Fibroblast of lung (primary cell): ENCODE results near the gene HIC2.
"Not testable (repeated sequence)": the region's sequence is repeated elsewhere in the genome, so short reads cannot be mapped to it uniquely, and the experiment has no call there.

Experiments used
- EZH2 ChIP-seq: IDR thresholded peaks from 2 replicates; pipeline ENCODE4 v1.5.1; 2012; ENCODE audit warnings: low read length, control low read depth, mild to moderate bottlenecking; ENCODE audit errors: missing control alignments
- TF ChIP-seq, protein P1 (sequence below), 2 donors: IDR thresholded peaks in 1 of 2; conservative IDR thresholded peaks in 1 of 2; 1 replicate in 1 of 2; 2 replicates in 1 of 2; pipeline ENCODE4 v1.5.1; 2011 to 2012; ENCODE audit warnings: low read length in 2 of 2, control low read depth in 1 of 2, inconsistent platforms in 1 of 2, low read depth in 1 of 2, mild to moderate bottlenecking in 1 of 2

DNA sequence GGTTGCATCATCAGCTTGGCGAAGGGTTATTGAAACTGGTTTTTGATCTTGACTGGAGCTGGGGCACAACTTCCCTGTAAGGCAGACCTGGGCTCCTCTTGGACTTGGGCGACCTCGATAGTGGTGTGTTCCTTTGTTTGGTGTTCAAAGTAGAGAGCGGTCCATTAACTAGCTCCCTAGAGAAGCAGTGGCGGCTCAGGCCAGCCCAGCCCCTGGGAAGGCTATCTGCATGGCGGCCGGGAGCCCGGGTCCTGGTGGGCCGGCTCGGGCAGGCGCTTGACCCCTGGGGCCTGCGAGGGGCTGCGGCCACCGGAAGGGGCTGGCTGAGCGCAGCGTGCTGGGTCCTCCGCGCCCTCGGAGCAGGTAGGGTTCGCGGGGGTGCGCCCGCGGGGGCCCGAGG lies 796 bp upstream of the HIC2 start:
- TF ChIP-seq, protein P1, sequence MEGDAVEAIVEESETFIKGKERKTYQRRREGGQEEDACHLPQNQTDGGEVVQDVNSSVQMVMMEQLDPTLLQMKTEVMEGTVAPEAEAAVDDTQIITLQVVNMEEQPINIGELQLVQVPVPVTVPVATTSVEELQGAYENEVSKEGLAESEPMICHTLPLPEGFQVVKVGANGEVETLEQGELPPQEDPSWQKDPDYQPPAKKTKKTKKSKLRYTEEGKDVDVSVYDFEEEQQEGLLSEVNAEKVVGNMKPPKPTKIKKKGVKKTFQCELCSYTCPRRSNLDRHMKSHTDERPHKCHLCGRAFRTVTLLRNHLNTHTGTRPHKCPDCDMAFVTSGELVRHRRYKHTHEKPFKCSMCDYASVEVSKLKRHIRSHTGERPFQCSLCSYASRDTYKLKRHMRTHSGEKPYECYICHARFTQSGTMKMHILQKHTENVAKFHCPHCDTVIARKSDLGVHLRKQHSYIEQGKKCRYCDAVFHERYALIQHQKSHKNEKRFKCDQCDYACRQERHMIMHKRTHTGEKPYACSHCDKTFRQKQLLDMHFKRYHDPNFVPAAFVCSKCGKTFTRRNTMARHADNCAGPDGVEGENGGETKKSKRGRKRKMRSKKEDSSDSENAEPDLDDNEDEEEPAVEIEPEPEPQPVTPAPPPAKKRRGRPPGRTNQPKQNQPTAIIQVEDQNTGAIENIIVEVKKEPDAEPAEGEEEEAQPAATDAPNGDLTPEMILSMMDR (conservative IDR thresholded peaks at IDR 0.05 in 1 of 2, IDR thresholded peaks at IDR 0.05 in 1 of 2; ENCODE audit: low read depth in 1 of 2, low read length in 2 of 2): not testable (repeated sequence)
- not testable (repeated sequence) for TF ChIP-seq EZH2
